ENCODE data around the gene MMP1. TPM values are rescaled to one million over a fixed set of nuclear protein-coding genes. Genes with fewer than 3 reads are reported as not detected.

MMP1 gene
- total RNA-seq, 3 donors from 2014 or later: 0.20 to 0.67 (median 0.47) TPM

DNA sequence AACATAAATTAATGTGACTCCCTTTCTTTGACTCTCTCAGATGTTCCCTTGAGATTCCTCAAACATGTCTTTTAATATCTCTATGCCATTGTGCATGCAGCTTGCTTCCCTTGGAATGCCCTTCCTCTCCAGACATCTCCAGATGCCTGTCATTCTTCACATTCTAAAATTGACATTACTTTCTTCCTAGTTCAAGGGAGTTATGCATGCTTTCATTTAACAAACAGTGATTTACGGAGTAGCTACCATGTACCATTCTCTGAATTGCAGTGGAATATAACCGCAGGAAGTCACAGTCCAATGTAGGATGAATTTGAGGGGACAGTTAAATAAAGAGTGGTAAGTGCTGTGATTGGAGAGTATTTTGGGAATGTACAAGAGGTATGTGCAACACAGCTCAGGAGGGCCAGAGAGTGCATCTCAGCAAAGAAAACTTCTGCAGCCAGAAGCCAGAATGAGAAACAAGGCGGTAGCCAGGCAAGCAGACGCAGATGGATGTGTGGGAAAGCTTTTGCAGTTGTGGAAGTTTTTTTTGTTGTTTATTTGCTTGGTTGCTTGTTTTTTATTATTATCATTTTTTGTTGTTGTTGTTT lies 36.2 kb downstream of the MMP1 start:
- no peaks in the 10 kb centered on the region for H3K4me1 ChIP-seq (ENCODE audit: low read depth)
- TF ChIP-seq, protein P1, sequence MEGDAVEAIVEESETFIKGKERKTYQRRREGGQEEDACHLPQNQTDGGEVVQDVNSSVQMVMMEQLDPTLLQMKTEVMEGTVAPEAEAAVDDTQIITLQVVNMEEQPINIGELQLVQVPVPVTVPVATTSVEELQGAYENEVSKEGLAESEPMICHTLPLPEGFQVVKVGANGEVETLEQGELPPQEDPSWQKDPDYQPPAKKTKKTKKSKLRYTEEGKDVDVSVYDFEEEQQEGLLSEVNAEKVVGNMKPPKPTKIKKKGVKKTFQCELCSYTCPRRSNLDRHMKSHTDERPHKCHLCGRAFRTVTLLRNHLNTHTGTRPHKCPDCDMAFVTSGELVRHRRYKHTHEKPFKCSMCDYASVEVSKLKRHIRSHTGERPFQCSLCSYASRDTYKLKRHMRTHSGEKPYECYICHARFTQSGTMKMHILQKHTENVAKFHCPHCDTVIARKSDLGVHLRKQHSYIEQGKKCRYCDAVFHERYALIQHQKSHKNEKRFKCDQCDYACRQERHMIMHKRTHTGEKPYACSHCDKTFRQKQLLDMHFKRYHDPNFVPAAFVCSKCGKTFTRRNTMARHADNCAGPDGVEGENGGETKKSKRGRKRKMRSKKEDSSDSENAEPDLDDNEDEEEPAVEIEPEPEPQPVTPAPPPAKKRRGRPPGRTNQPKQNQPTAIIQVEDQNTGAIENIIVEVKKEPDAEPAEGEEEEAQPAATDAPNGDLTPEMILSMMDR (IDR thresholded peaks at IDR 0.05): no peak
- intact Hi-C loops (cut with DNase I, micrococcal nuclease): no loop called here
- no peaks in the 10 kb centered on the region for H3K9me3 ChIP-seq
- H3K36me3 ChIP-seq (ENCODE audit: low read depth): no peaks in the 10 kb centered on the region
- no peak for ATAC-seq
- DNase-seq: no peak
- H3K4me3 ChIP-seq: no peak overlapping the region

DNA sequence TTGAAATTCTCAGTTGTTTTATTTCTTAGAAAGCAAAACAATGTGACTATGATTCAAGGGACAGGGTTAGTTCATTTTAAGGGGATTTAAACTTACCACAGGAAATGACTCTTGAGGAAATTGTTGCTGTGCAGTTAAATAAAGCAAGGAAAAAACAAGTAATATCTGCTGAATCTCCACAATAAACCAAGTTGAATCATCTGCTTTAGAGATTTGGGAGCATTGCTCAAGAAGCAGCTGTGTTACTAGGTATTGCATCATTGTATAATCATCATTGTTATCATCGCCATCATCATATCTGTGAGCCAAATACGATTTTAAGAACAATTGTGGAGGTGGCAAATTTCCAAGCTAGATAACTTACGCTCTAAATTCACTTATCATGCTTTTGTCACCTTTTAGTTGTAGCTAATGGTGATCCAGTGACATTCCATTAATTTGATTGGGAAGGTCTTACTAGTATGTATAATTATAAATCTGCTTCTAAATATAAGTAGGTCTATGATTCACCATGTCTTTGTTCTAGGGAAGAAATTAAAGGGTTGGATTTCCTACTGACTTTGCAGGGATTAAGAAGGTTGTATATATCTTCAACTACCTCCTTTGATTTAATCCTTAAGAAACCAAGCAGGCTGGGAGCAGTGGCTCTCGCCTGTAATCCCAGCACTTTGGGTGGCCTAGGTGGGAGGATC lies 37.5 kb downstream of the MMP1 start:
- TF ChIP-seq, protein P1 (IDR thresholded peaks at IDR 0.05): no peak
- intact Hi-C loops (cut with DNase I, micrococcal nuclease): no loop called here
- peak; percentile 44 for ATAC-seq
- Histone ChIP-seq H3K36me3 (ENCODE audit: low read depth) (no peaks in the 10 kb centered on the region), H3K9me3 (no peaks in the 10 kb centered on the region), H3K4me3 (no peak overlapping the region), H3K4me1 (ENCODE audit: low read depth) (no peaks in the 10 kb centered on the region)
- DNase-seq: no peak

DNA sequence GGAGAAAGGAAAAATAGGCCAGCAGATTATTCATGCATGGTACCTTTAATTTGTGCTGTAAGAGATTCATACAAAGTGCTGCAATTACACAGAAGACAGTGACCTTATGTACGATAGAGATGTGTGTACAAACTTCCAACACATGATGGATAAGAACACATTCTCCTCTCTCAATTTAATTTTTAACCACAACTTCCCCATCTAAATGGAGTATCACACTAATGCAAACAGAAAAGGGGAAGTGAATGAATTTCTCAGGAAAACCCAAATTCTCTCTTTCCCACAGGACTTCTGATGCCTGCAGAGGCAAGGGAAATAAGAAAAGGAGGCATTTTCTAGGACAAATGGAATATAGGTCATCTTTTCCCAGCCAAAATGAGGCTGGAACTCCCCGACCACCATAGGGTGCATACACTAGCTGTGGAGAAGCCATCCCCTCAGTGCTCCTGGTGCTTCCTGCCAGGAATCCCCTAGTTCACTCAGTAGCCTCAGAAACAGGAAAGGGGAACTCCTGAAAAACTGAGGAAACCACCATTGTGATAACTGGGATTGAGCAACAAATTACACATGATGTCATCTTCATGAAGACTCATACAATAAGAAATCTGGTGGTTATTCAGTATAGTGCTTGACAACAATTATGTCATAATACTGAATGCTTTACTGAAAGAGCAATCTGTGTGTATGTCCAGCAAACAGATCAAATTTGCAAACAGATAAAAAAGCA lies 40.0 kb downstream of the MMP1 start:
- no peak overlapping the region for H3K4me3 ChIP-seq
- DNase-seq (no peak), ATAC-seq (peak; percentile 48)
- no peaks in the 10 kb centered on the region for H3K36me3 ChIP-seq (ENCODE audit: low read depth)
- TF ChIP-seq, protein P1 (IDR thresholded peaks at IDR 0.05): no peak
- intact Hi-C loops (cut with DNase I, micrococcal nuclease): no loop called here
- no peaks in the 10 kb centered on the region for H3K9me3 ChIP-seq
- H3K4me1 ChIP-seq (ENCODE audit: low read depth): no peaks in the 10 kb centered on the region

DNA sequence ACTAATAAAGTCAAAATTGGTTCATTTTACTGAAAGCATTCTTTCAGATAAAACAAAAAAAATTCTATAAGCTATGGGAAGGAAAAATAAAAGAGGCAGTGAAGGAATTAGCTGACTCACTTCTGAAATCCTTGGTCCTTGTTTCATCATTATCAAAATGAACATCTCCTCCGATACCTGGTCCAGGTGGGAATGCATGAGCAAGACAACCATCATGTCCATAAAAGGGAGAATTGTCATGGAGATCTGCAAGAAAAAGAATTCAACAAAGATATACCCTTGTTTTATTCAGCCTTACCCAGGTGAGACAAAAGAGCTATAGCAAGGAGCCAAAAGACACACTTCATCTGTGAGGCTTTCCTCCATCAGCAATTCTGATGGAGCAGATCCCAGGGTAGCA lies 44.7 kb downstream of the MMP1 start:
- H3K9me3 ChIP-seq: no peaks in the 10 kb centered on the region
- intact Hi-C loops (cut with DNase I, micrococcal nuclease): no loop called here

DNA sequence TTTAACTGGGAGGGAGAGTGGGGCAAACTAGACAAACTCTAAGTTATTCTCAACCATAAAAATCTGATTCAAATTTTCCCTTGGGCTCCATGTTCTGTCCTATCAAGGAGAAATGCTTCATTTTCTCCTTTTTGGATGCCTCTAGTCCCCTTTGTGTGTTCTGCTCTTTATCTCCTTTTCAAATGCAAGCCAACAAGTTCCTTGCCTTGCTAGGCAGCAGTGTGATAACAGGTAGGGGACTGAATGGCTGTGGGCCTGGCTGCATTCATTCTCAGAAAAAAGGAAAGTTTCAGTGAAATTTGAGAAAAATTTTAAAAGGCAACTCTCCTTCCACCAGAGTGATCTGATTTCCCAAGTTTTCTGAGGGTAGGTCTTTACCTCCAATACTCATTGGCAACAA lies 46.3 kb downstream of the MMP1 start:
- H3K36me3 ChIP-seq (ENCODE audit: low read depth): no peaks in the 10 kb centered on the region
- ATAC-seq (no peak), DNase-seq (no peak)
- intact Hi-C loops (cut with DNase I, micrococcal nuclease): no loop called here
- TF ChIP-seq, protein P1 (IDR thresholded peaks at IDR 0.05): no peak
- H3K4me3 ChIP-seq: no peak overlapping the region
- no peaks in the 10 kb centered on the region for H3K9me3 ChIP-seq
- no peaks in the 10 kb centered on the region for H3K4me1 ChIP-seq (ENCODE audit: low read depth)

More for the DNA sequence above, 44.7 kb downstream of the MMP1 start:
- no peak for DNase-seq
- Histone ChIP-seq H3K4me3 (no peak overlapping the region), H3K4me1 (ENCODE audit: low read depth) (no peaks in the 10 kb centered on the region), H3K36me3 (ENCODE audit: low read depth) (no peaks in the 10 kb centered on the region)
- ATAC-seq: no peak
- TF ChIP-seq, protein P1 (IDR thresholded peaks at IDR 0.05): no peak

Data from mucosa of descending colon (tissue), 3 donors.